DOHH2 (cell line): ENCODE measurements around the gene TMEM256.

Experiments used
- H3F3A ChIP-seq: fragments of 200-600 bp; sonication (generic), shearing (Covaris generic); 2 replicates; pipeline ENCODE4 v1.6.0; 2016; ENCODE audit warnings: antibody characterized with exemption, mild to moderate bottlenecking; ENCODE audit not compliant: control insufficient read depth, insufficient read depth
- H3K27ac ChIP-seq: fragments of 200-600 bp; sonication (generic); 2 replicates; pipeline ENCODE4 v1.5.1; 2014; ENCODE audit warnings: low read depth, mild to moderate bottlenecking, low read length, moderate library complexity
- H3K27me3 ChIP-seq: fragments of 200-600 bp; sonication (generic); 2 replicates; pipeline ENCODE4 v1.6.1; 2014; ENCODE audit warnings: mild to moderate bottlenecking, low read length, mixed read lengths; ENCODE audit not compliant: control insufficient read depth
- H3K36me3 ChIP-seq: fragments of 200-600 bp; sonication (generic); 2 replicates; pipeline ENCODE4 v1.6.1; 2014; ENCODE audit warnings: mild to moderate bottlenecking, low read length, moderate library complexity, mixed read lengths; ENCODE audit not compliant: control insufficient read depth
- H3K4me1 ChIP-seq: fragments of 200-600 bp; sonication (generic); 2 replicates; pipeline ENCODE4 v1.6.1; 2014; ENCODE audit warnings: mild to moderate bottlenecking, low read length, mixed read lengths; ENCODE audit not compliant: control insufficient read depth
- H3K4me2 ChIP-seq: fragments of 200-600 bp; sonication (generic); 2 replicates; pipeline ENCODE4 v1.6.0; 2014; ENCODE audit warnings: mild to moderate bottlenecking, low read length, moderate library complexity
- H3K4me3 ChIP-seq: fragments of 200-600 bp; sonication (generic); 2 replicates; pipeline ENCODE4 v1.5.1; 2014; ENCODE audit warnings: mild to moderate bottlenecking, low read length, mixed read lengths
- H3K79me2 ChIP-seq: fragments of 200-600 bp; sonication (generic); 2 replicates; pipeline ENCODE4 v1.6.1; 2014; ENCODE audit warnings: mild to moderate bottlenecking, low read length, mixed read lengths; ENCODE audit not compliant: control insufficient read depth
- H3K9me2 ChIP-seq: fragments of 200-600 bp; sonication (generic); replicated peaks from 2 replicates; pipeline ENCODE4 v1.6.1; 2014; ENCODE audit warnings: mild to moderate bottlenecking, low read length, mixed read lengths; ENCODE audit not compliant: control insufficient read depth
- H3K9me3 ChIP-seq: fragments of 200-600 bp; sonication (generic); 2 replicates; pipeline ENCODE4 v1.6.1; 2014; ENCODE audit warnings: antibody characterized with exemption, low read length, mixed read lengths; ENCODE audit not compliant: control insufficient read depth, insufficient read depth
- H4K20me1 ChIP-seq: fragments of 200-600 bp; sonication (generic); 2 replicates; pipeline ENCODE4 v1.6.0; 2014; ENCODE audit warnings: low read depth, mild to moderate bottlenecking, antibody characterized with exemption, low read length, moderate library complexity; ENCODE audit not compliant: control insufficient read depth, insufficient read depth
- CTCF ChIP-seq: fragments of 200-600 bp; sonication (generic); IDR thresholded peaks from one replicate; pipeline ENCODE4 v1.5.1; 2014; ENCODE audit warnings: antibody characterized with exemption, mild to moderate bottlenecking, low read depth, low read length; ENCODE audit not compliant: poor library complexity, severe bottlenecking
- EZH2phosphoT487 ChIP-seq: fragments of 200-600 bp; sonication (generic); IDR thresholded peaks from 2 replicates; pipeline ENCODE4 v1.6.1; 2017; ENCODE audit warnings: borderline replicate concordance, mild to moderate bottlenecking, antibody characterized with exemption, low read length, moderate library complexity, mixed read lengths

Gene TMEM256

GRCh38 chr17:7409716-7410115 is 5.8 kb upstream of the TMEM256 start:
- Histone ChIP-seq H3F3A (0 out of 2 replicates have a peak, but pooled peaks cover 2% of the 10 kb centered on the region), H3K79me2 (no peaks in the 10 kb centered on the region), H3K4me3 (no peak overlapping the region), H3K9me2 (no peaks in the 10 kb centered on the region), H3K27me3 (no peaks in the 10 kb centered on the region), H3K36me3 (no peaks in the 10 kb centered on the region), H3K4me2 (no peak overlapping the region), H4K20me1 (no peaks in the 10 kb centered on the region), H3K4me1 (peaks cover 3% of the 10 kb centered on the region; the same call in 1 of the 2 replicates), H3K9me3 (no peaks in the 10 kb centered on the region), H3K27ac (no peak overlapping the region)
- no peak for TF ChIP-seq EZH2phosphoT487

GRCh38 chr17:7408863-7409262 is 5.0 kb upstream of the TMEM256 start:
- Histone ChIP-seq H3K4me3 (no peak overlapping the region), H3K79me2 (no peaks in the 10 kb centered on the region), H3K27ac (no peak overlapping the region), H3K9me3 (no peaks in the 10 kb centered on the region), H3K4me2 (no peak overlapping the region), H3K36me3 (no peaks in the 10 kb centered on the region), H3K27me3 (no peaks in the 10 kb centered on the region), H4K20me1 (no peaks in the 10 kb centered on the region), H3K9me2 (no peaks in the 10 kb centered on the region), H3F3A (0 out of 2 replicates have a peak, but pooled peaks cover 2% of the 10 kb centered on the region), H3K4me1 (peaks cover 3% of the 10 kb centered on the region; the same call in 1 of the 2 replicates)
- TF ChIP-seq CTCF: no peak
- no peak for TF ChIP-seq EZH2phosphoT487

- Histone ChIP-seq H3K9me3 (no peaks in the 10 kb centered on the region), H3K36me3 (no peaks in the 10 kb centered on the region), H3K4me2 (no peak overlapping the region), H3K27me3 (no peaks in the 10 kb centered on the region), H3K4me1 (peaks cover 4% of the 10 kb centered on the region), H3F3A (0 out of 2 replicates have a peak, but pooled peaks cover 2% of the 10 kb centered on the region), H4K20me1 (no peaks in the 10 kb centered on the region), H3K9me2 (no peaks in the 10 kb centered on the region), H3K79me2 (peaks cover 2% of the 10 kb centered on the region), H3K4me3 (no peak overlapping the region), H3K27ac (no peak overlapping the region)
- TF ChIP-seq EZH2phosphoT487 (no peak), CTCF (no peak)
Measured at GRCh38 chr17:7408252-7408727, 4.4 kb upstream of the TMEM256 start.

- Histone ChIP-seq H3K36me3 (0 out of 2 replicates have a peak, but pooled peaks cover 4% of the 10 kb centered on the region), H3K79me2 (peaks cover 9% of the 10 kb centered on the region), H3K4me2 (no peak within 1 kb of the TSS), H3K9me3 (no peaks in the 10 kb centered on the region), H3K4me1 (peaks cover 10% of the 10 kb centered on the region), H3K9me2 (no peaks in the 10 kb centered on the region), H3K4me3 (no peak within 1 kb of the TSS), H3K27ac (no peak within 1 kb of the TSS), H3F3A (0 out of 2 replicates have a peak, but pooled peaks cover 2% of the 10 kb centered on the region), H4K20me1 (no peaks in the 10 kb centered on the region), H3K27me3 (no peaks in the 10 kb centered on the region)
- no peak for TF ChIP-seq CTCF
- no peak for TF ChIP-seq EZH2phosphoT487
Measured at GRCh38 chr17:7407485-7408251, 3.8 kb upstream of the TMEM256 start, which contains the start of gene NLGN2. Gene NLGN2, plus strand, starts transcription at chr17:7407845. Its CDS starts 411 bp downstream, at chr17:7408256.
